ENCODE data around the gene TIGD3. TPM values are rescaled to one million over a fixed set of nuclear protein-coding genes. Genes with fewer than 3 reads are reported as not detected.

The TIGD3 gene
- 0.34 TPM for polyA plus RNA-seq (ENCODE audit: insufficient read length)

- peak; percentile 76 for DNase-seq (ENCODE audit: low read depth)
Observed at GRCh38 chr11:65354265-65355012, at the start of gene TIGD3. Gene TIGD3 (plus strand): TSS chr11:65354751. CDS start chr11:65355809, 1,058 bp downstream.

- DNase-seq (ENCODE audit: low read depth) = no peak
Observed at GRCh38 chr11:65305501-65306268, 48.9 kb upstream of the TIGD3 start.

- DNase-seq (ENCODE audit: low read depth) = no peak
Observed at GRCh38 chr11:65307298-65308229, 47.0 kb upstream of the TIGD3 start.

GRCh38 chr11:65308281-65308891 is 46.2 kb upstream of the TIGD3 start:
- no peak for DNase-seq (ENCODE audit: low read depth)

GRCh38 chr11:65309006-65309405 is 45.5 kb upstream of the TIGD3 start:
- DNase-seq (ENCODE audit: low read depth) = no peak

- no peak for DNase-seq (ENCODE audit: low read depth)
Observed at GRCh38 chr11:65310215-65310614, 44.3 kb upstream of the TIGD3 start.

GRCh38 chr11:65310736-65311135 is 43.8 kb upstream of the TIGD3 start:
- DNase-seq (ENCODE audit: low read depth) = no peak

GRCh38 chr11:65311170-65311678 is 43.3 kb upstream of the TIGD3 start:
- no peak for DNase-seq (ENCODE audit: low read depth)

GRCh38 chr11:65314501-65315203 is 39.9 kb upstream of the TIGD3 start, which contains the start of gene CDC42EP2:
Gene CDC42EP2 (plus strand): TSS chr11:65314866. CDS start chr11:65320899, 6,033 bp downstream.
- no peak for DNase-seq (ENCODE audit: low read depth)

GRCh38 chr11:65315204-65315865 is 39.2 kb upstream of the TIGD3 start:
- DNase-seq (ENCODE audit: low read depth) = no peak

GRCh38 chr11:65315866-65316226 is 38.7 kb upstream of the TIGD3 start:
- no peak for DNase-seq (ENCODE audit: low read depth)

- DNase-seq (ENCODE audit: low read depth) = no peak
Observed at GRCh38 chr11:65316227-65317024, 38.1 kb upstream of the TIGD3 start.

GRCh38 chr11:65317025-65317786 is 37.3 kb upstream of the TIGD3 start:
- DNase-seq (ENCODE audit: low read depth) = no peak

GRCh38 chr11:65320386-65321075 is 34.0 kb upstream of the TIGD3 start:
- no peak for DNase-seq (ENCODE audit: low read depth)

- DNase-seq (ENCODE audit: low read depth) = no peak
Observed at GRCh38 chr11:65321076-65321475, 33.5 kb upstream of the TIGD3 start.

- no peak for DNase-seq (ENCODE audit: low read depth)
Observed at GRCh38 chr11:65321828-65322485, 32.6 kb upstream of the TIGD3 start.

- no peak for DNase-seq (ENCODE audit: low read depth)
Observed at GRCh38 chr11:65323813-65324212, 30.7 kb upstream of the TIGD3 start.

Data from forelimb muscle (tissue), 1 donor.